SKM-1 treated with dmso at 0.1 percent for 144 hours (cell line): Measurements from ENCODE around the gene ANKRD24.
"Not testable (repeated sequence)": the region's sequence is repeated elsewhere in the genome, so short reads cannot be mapped to it uniquely, and the experiment has no call there.

ENCODE experiments used
- DNase-seq: peaks from one replicate; lab custom pipeline; 2025; ENCODE audit not compliant: unreplicated experiment; lab: John Stamatoyannopoulos, UW

ANKRD24 gene

GRCh38 chr19:4182084-4182810 is at the start of gene ANKRD24, which contains the start of gene SIRT6:
ANKRD24 (plus strand) TSS chr19:4182689; CDS start chr19:4186426, 3,737 bp downstream.
SIRT6 (minus strand) TSS chr19:4182563; CDS start chr19:4182539, 24 bp downstream.
- DNase-seq = peak; percentile 87

- DNase-seq = no peak
These were observed 48.1 kb upstream of the ANKRD24 start for GRCh38 chr19:4134351-4134750.

- not testable (repeated sequence) for DNase-seq
These were observed 47.1 kb upstream of the ANKRD24 start for GRCh38 chr19:4135386-4135785.

GRCh38 chr19:4136680-4137088 is 45.8 kb upstream of the ANKRD24 start:
- no peak for DNase-seq

- no peak for DNase-seq
These were observed 44.0 kb upstream of the ANKRD24 start for GRCh38 chr19:4138445-4138844.

- DNase-seq = peak; percentile 46
These were observed 42.8 kb upstream of the ANKRD24 start for GRCh38 chr19:4139614-4140236.

- peak; percentile 72 for DNase-seq
These were observed 42.2 kb upstream of the ANKRD24 start for GRCh38 chr19:4140237-4140711.

- DNase-seq = not testable (repeated sequence)
These were observed 39.6 kb upstream of the ANKRD24 start for GRCh38 chr19:4142916-4143315.

- DNase-seq = no peak
These were observed 37.7 kb upstream of the ANKRD24 start for GRCh38 chr19:4144666-4145249.

- no peak for DNase-seq
These were observed 32.8 kb upstream of the ANKRD24 start for GRCh38 chr19:4149518-4150288.

GRCh38 chr19:4151623-4152022 is 30.9 kb upstream of the ANKRD24 start:
- DNase-seq = no peak

GRCh38 chr19:4152241-4152998 is 30.1 kb upstream of the ANKRD24 start:
- no peak for DNase-seq

- no peak for DNase-seq
These were observed 27.7 kb upstream of the ANKRD24 start for GRCh38 chr19:4154571-4155312.

GRCh38 chr19:4157164-4157563 is 25.3 kb upstream of the ANKRD24 start:
- no peak for DNase-seq

- DNase-seq = not testable (repeated sequence)
These were observed 24.5 kb upstream of the ANKRD24 start for GRCh38 chr19:4157971-4158370.

GRCh38 chr19:4161415-4162077 is 20.9 kb upstream of the ANKRD24 start:
- DNase-seq = no peak

- no peak for DNase-seq
These were observed 18.2 kb upstream of the ANKRD24 start for GRCh38 chr19:4164262-4164661.

- no peak for DNase-seq
These were observed 10.8 kb upstream of the ANKRD24 start for GRCh38 chr19:4171676-4172075.

GRCh38 chr19:4172861-4173473 is 9.5 kb upstream of the ANKRD24 start:
- DNase-seq = no peak
